Measurements from ENCODE around the gene PDE4D. TPM values are rescaled to one million over a fixed set of nuclear protein-coding genes. Genes with fewer than 3 reads are reported as not detected.

PDE4D gene
- total RNA-seq, 1 donor = 19.9 TPM

GRCh38 chr5:58924306-58924705 lies 969.2 kb downstream of the PDE4D start:
- Histone ChIP-seq H3K27me3 (ENCODE audit: insufficient read depth, low read length) (no peaks in the 10 kb centered on the region), H3K9me3 (ENCODE audit: low read depth, low read length) (no peaks in the 10 kb centered on the region), H3K27ac (ENCODE audit: low read depth, low read length) (peak overlapping the region; percentile 66), H3K79me2 (ENCODE audit: insufficient read depth, low read length) (no peaks in the 10 kb centered on the region), H3K36me3 (ENCODE audit: insufficient read depth, low read length) (no peaks in the 10 kb centered on the region), H3K4me1 (ENCODE audit: insufficient read depth, low read length) (peaks cover 35% of the 10 kb centered on the region), H2AFZ (ENCODE audit: low read length) (peak overlapping the region; percentile 24), H3K4me3 (ENCODE audit: insufficient read depth, low read length) (no peak overlapping the region), H3K4me2 (ENCODE audit: insufficient read depth, low read length) (peak overlapping the region; percentile 35), H4K20me1 (ENCODE audit: insufficient read depth, low read length) (no peaks in the 10 kb centered on the region)
- DNase-seq (ENCODE audit: insufficient read length, low spot score, missing footprints) = no peak
- TF ChIP-seq, protein P1, sequence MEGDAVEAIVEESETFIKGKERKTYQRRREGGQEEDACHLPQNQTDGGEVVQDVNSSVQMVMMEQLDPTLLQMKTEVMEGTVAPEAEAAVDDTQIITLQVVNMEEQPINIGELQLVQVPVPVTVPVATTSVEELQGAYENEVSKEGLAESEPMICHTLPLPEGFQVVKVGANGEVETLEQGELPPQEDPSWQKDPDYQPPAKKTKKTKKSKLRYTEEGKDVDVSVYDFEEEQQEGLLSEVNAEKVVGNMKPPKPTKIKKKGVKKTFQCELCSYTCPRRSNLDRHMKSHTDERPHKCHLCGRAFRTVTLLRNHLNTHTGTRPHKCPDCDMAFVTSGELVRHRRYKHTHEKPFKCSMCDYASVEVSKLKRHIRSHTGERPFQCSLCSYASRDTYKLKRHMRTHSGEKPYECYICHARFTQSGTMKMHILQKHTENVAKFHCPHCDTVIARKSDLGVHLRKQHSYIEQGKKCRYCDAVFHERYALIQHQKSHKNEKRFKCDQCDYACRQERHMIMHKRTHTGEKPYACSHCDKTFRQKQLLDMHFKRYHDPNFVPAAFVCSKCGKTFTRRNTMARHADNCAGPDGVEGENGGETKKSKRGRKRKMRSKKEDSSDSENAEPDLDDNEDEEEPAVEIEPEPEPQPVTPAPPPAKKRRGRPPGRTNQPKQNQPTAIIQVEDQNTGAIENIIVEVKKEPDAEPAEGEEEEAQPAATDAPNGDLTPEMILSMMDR (IDR thresholded peaks at IDR 0.05; ENCODE audit: extremely low read depth, low read depth, low read length) = no peak

DNA sequence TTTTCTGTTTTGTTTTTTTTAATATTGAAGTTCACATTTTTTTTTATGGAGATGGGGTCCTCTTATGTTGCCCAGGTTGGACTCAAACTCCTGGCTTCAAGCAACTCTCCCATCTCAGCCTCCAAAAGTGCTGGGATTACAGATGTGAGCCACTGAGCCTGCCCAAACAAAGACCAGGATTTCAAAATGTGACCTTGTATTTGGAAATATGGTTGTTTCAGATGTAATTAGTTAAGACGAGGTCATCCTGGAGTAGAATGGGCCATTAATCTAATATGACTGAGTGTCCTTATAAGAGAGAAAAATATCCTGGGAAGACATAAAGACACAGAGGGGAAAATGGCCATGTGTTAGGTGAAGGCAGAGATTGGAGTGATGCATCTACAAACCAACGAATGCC lies 970.2 kb downstream of the PDE4D start:
- Histone ChIP-seq H3K27me3 (ENCODE audit: insufficient read depth, low read length) (no peaks in the 10 kb centered on the region), H3K4me1 (ENCODE audit: insufficient read depth, low read length) (peaks cover 35% of the 10 kb centered on the region), H3K79me2 (ENCODE audit: insufficient read depth, low read length) (no peaks in the 10 kb centered on the region), H4K20me1 (ENCODE audit: insufficient read depth, low read length) (no peaks in the 10 kb centered on the region), H3K27ac (ENCODE audit: low read depth, low read length) (peak overlapping the region; percentile 66), H3K9me3 (ENCODE audit: low read depth, low read length) (no peaks in the 10 kb centered on the region), H3K36me3 (ENCODE audit: insufficient read depth, low read length) (no peaks in the 10 kb centered on the region), H3K4me3 (ENCODE audit: insufficient read depth, low read length) (no peak overlapping the region), H3K4me2 (ENCODE audit: insufficient read depth, low read length) (peak overlapping the region; percentile 65), H2AFZ (ENCODE audit: low read length) (no peak overlapping the region)
- no peak for DNase-seq (ENCODE audit: insufficient read length, low spot score, missing footprints)
- TF ChIP-seq, protein P1 (IDR thresholded peaks at IDR 0.05; ENCODE audit: extremely low read depth, low read depth, low read length) = no peak

DNA sequence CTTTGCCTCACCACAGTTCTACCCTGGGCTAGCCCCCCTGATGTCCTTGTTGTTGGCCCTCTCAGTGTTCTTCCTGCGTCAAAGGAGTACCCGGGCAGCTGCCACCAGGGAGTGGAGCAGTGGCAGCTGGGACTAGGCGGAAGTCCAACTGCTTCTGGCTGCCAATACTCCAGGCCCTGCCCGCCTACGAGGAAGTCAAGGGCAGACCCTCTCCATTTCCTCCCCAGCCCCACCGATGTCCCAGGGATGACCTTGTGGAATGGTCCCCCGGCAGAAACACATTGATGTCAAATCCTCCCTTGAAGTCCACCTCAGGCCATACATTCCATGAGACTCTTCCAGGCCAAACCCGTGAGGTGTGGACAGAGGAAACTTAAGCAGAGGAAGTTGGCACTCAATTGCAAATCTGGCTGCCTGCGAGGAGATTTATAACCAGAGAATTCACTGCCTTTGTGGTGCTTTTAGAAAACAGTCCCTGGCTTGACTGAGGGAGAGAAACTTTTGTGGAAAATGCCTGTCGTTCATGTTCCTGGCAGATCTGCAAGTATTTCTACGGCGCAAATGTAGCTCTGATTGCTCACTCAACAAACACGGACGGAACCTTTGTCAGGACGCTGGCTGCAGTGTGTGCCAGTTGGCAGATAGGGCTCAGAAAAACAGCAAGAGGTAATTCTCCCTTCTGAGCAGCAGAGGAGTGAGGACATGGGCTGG lies 970.9 kb downstream of the PDE4D start:
- Histone ChIP-seq H3K79me2 (ENCODE audit: insufficient read depth, low read length) (no peaks in the 10 kb centered on the region), H3K36me3 (ENCODE audit: insufficient read depth, low read length) (no peaks in the 10 kb centered on the region), H3K4me1 (ENCODE audit: insufficient read depth, low read length) (peaks cover 35% of the 10 kb centered on the region), H3K4me3 (ENCODE audit: insufficient read depth, low read length) (peak overlapping the region; percentile 5), H3K27ac (ENCODE audit: low read depth, low read length) (peak overlapping the region; percentile 66), H3K4me2 (ENCODE audit: insufficient read depth, low read length) (peak overlapping the region; percentile 65), H2AFZ (ENCODE audit: low read length) (peak overlapping the region; percentile 76), H4K20me1 (ENCODE audit: insufficient read depth, low read length) (no peaks in the 10 kb centered on the region), H3K9me3 (ENCODE audit: low read depth, low read length) (no peaks in the 10 kb centered on the region), H3K27me3 (ENCODE audit: insufficient read depth, low read length) (no peaks in the 10 kb centered on the region)
- DNase-seq (ENCODE audit: insufficient read length, low spot score, missing footprints) = no peak
- TF ChIP-seq, protein P1 (IDR thresholded peaks at IDR 0.05; ENCODE audit: extremely low read depth, low read depth, low read length) = no peak

- Histone ChIP-seq H3K4me2 (ENCODE audit: insufficient read depth, low read length) (no peak overlapping the region), H3K36me3 (ENCODE audit: insufficient read depth, low read length) (no peaks in the 10 kb centered on the region), H3K79me2 (ENCODE audit: insufficient read depth, low read length) (no peaks in the 10 kb centered on the region), H3K4me3 (ENCODE audit: insufficient read depth, low read length) (no peak overlapping the region), H3K27ac (ENCODE audit: low read depth, low read length) (no peak overlapping the region), H2AFZ (ENCODE audit: low read length) (peak overlapping the region; percentile 27), H3K27me3 (ENCODE audit: insufficient read depth, low read length) (peaks cover 5% of the 10 kb centered on the region), H3K4me1 (ENCODE audit: insufficient read depth, low read length) (peaks cover 29% of the 10 kb centered on the region), H3K9me3 (ENCODE audit: low read depth, low read length) (no peaks in the 10 kb centered on the region), H4K20me1 (ENCODE audit: insufficient read depth, low read length) (no peaks in the 10 kb centered on the region)
- TF ChIP-seq, protein P1 (IDR thresholded peaks at IDR 0.05; ENCODE audit: extremely low read depth, low read depth, low read length) = no peak
- DNase-seq (ENCODE audit: insufficient read length, low spot score, missing footprints) = no peak
Measured at GRCh38 chr5:58921159-58921558, 972.4 kb downstream of the PDE4D start.

Measured in osteoblast (primary cell).